GM19043 (cell line): ENCODE results near the gene LPAR2.
"Not testable (repeated sequence)": the region's sequence is repeated elsewhere in the genome, so short reads cannot be mapped to it uniquely, and the experiment has no call there.

Source experiments
- ATAC-seq: cut with Tn5 transposase; IDR thresholded peaks from one replicate; pipeline ENCODE4 v1.9.1; 2021; ENCODE audit warnings: low read depth; ENCODE audit not compliant: unreplicated experiment

The LPAR2 gene

GRCh38 chr19:19602136-19602712 lies 25.8 kb downstream of the LPAR2 start:
- ATAC-seq = no peak

DNA sequence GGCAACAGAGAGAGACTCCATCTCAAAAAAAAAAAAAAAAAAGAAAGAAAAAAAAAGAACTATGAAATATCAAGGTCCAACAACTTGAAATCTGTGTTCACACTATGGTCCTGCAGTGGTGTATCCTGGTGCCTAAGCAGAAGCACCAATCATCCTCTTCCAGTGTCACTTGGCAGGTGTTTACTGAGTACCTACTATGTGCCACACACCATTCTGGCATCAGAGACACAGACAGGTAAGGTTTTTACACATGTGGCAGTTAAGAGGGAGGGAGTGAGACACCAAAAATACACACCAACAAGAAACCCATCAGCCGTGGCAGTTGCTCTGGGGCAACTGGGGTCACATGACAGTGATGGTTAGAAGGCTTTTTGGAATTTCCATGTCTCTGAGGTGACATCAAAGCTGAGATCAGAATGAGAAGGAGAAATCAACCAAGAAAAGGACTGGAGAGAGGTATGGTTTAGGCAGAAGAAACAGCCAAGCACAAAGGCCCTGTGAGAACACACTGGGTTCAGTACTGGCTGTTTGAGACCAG lies 27.2 kb downstream of the LPAR2 start:
- no peak for ATAC-seq

- ATAC-seq = not testable (repeated sequence)
Observed at GRCh38 chr19:19598728-19599451, 29.1 kb downstream of the LPAR2 start.

GRCh38 chr19:19597809-19598306 lies 30.2 kb downstream of the LPAR2 start:
- peak; percentile 62 for ATAC-seq

- no peak for ATAC-seq
Observed at GRCh38 chr19:19595171-19595701, 32.8 kb downstream of the LPAR2 start.

GRCh38 chr19:19594381-19594780 lies 33.6 kb downstream of the LPAR2 start:
- no peak for ATAC-seq

- no peak for ATAC-seq
Observed at GRCh38 chr19:19592690-19593089, 35.3 kb downstream of the LPAR2 start.

- no peak for ATAC-seq
Observed at GRCh38 chr19:19591133-19591825, 36.7 kb downstream of the LPAR2 start.

DNA sequence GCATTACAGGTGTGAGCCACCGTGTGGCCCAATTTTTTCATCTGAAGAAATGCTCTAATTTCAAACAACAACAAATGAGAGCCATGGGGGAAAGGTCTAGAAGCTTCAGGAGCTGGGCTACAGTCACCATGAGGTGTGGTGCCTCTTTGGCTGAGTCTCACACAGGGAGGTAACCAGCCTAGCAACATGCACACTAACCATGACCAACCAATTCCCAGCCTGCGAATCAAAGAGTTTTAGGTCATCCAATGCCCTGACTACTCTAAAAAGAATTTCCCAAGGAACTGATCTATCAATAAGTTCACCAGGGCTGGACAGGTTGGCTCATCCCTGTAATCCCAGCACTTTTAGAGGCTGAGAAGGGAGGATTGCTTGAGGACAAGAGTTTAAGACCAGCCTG lies 39.5 kb downstream of the LPAR2 start:
- ATAC-seq = no peak

DNA sequence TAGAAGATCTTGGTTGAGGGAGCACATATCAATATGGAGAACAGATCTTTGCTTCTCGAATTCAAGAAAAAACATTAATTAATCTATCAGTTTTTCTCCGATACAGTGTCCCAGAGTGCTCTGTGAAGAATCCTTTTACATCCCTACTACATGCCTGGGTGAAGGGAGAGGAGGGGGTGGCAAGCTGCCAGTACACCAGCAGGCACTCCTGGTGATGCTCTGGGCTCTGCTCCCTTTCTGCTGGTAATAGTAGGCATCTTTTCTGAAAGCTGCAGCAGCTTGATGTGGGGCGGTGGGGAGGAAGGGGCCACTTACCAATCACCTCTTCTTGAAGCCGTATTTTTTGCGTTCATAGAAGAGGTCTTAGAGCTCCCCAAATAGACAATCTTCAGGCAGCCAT lies 40.2 kb downstream of the LPAR2 start:
- no peak for ATAC-seq

- no peak for ATAC-seq
Observed at GRCh38 chr19:19584356-19584755, 43.7 kb downstream of the LPAR2 start.

DNA sequence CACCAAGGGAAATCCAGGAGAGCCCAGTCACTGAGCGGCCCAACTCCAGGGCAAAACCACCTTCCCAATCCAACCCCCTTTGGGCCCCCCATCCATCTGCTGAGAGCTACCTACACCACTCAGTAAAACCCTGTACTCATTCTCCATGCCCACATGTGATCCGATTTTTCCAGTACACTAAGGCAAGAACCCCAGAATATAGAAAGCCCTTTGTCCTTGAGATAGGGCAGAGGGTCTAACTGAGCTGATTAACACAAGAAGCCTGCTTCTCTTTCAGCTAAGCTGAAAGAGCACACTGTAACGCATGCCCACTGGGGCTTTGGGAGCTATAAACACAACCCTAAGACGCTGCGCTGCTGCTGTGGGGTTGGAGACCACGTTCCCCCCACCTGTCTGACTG lies 45.5 kb downstream of the LPAR2 start:
- ATAC-seq = no peak

GRCh38 chr19:19581391-19581790 lies 46.6 kb downstream of the LPAR2 start:
- ATAC-seq = no peak

GRCh38 chr19:19580418-19580817 lies 47.6 kb downstream of the LPAR2 start:
- ATAC-seq = no peak

DNA sequence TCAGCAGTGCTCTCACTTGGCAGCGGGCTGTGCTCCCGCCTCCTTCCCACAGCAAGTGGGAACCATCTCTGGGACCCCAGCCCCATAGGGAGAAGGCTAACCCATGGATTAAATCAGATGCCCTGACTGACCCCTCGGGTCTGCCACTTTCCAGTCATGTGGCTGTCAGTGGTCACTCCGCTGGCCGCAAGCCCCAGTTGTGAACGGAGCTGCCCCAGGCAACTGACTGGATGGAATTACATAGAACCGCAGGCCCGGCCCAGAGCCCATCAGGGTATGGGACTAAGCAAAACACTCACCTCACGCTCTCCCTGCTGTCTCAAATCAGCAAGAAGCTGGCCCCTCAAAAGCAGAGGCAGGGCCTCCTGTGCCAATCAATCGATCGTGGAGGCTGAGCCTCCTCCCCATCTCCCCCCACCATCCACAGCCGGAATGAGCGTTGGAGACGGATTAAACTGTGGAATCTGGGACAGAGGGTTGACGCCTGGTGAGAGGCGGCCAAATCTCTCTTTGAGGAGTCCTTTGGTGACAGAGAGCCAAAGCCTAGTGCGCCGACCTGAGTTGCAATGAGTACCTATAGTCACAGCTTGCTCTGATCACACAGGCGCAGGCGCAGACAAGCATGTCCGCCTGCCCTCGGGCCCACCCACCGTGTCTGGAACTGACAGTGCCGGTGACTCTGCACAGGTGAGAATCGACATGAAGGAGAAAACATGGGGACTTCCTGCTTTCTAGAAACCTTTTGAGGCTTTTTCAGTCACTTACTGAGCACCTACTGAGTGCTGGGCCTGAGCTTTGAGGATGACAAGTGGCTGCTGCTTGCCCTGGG lies 48.3 kb downstream of the LPAR2 start:
- ATAC-seq = no peak

DNA sequence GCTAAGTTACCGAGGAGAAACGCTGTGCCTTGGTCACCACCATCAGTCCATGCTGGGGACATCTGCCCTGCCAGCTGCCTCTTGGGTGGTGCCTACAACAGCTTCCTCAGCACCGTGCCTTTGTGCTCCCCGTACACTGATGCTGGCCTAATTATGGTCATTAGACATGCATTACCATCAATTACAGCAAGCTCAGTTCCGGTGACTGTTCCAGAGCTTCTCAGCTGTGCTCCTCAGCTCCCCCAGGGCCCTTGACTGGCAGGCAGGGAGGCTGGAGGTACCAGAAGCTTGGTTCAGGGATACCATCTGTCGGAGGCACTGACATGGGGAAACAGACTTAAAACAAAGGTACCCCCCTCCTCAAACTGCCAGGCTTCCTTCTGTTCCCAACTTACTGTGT lies 49.8 kb downstream of the LPAR2 start:
- no peak for ATAC-seq

DNA sequence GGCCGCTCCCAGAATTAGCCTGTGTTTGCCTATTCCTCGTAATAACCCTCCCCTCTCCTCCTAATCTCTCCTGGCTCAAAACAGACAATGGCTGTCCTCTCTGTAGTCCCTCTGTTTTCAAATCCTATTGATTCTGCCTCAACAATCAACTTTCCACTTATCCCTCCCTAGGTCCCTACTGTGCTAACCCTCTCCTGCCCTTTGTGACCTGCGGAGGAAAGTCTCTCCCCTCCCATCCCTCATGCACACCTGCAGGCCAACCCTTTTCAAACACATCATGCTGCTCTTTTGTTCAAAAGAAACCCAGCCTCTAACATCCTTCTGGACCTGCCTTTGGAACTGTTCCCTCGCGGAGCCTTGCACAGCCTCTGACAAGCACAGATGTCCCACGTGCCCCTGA lies 52.6 kb downstream of the LPAR2 start:
- ATAC-seq = no peak
